Measurements from ENCODE around the gene TRAF3IP1. TPM values are rescaled to one million over a fixed set of nuclear protein-coding genes. Genes with fewer than 3 reads are reported as not detected.
"Not testable (repeated sequence)": the region's sequence is repeated elsewhere in the genome, so short reads cannot be mapped to it uniquely, and the experiment has no call there.

TRAF3IP1 gene
- total RNA-seq, 6 donors from 2014 or later: 14.0 to 26.8 (median 18.8) TPM

- 83 to 84% methylated on average over 10 to 12 of the region's 12 CpGs for WGBS, 2 donors
- DNase-seq (no peak), ATAC-seq (ENCODE audit: low FRiP score in 2 of 2) (no peak)
- no peaks in the 10 kb centered on the region for H3K27me3 ChIP-seq
- H3K4me3 ChIP-seq: no peak overlapping the region
- no peaks in the 10 kb centered on the region for H3K9me3 ChIP-seq
- TF ChIP-seq EP300 (IDR thresholded peaks at IDR 0.05) (no peak), CTCF (IDR thresholded peaks at IDR 0.05) (peak in 5 of 6 experiments; percentile 15 to 25 (median 18))
- H3K27ac ChIP-seq: no peak overlapping the region
- H3K4me1 ChIP-seq: peaks cover 0 to 6% (median 2%) of the 10 kb centered on the region in 4 donors
- H3K36me3 ChIP-seq: no peaks in the 10 kb centered on the region
Observed at GRCh38 chr2:238305092-238305862, 15.0 kb upstream of the TRAF3IP1 start.

GRCh38 chr2:238305965-238306671 is 14.2 kb upstream of the TRAF3IP1 start:
- TF ChIP-seq POLR2A (IDR thresholded peaks at IDR 0.05) (no peak), CTCF (IDR thresholded peaks at IDR 0.05) (no peak), EP300 (IDR thresholded peaks at IDR 0.05) (no peak), POLR2AphosphoS5 (IDR thresholded peaks at IDR 0.05) (no peak)
- Histone ChIP-seq H3K36me3 (no peaks in the 10 kb centered on the region), H3K4me1 (no peaks in the 10 kb centered on the region), H3K4me3 (no peak overlapping the region), H3K27me3 (no peaks in the 10 kb centered on the region), H3K27ac (no peak overlapping the region), H3K9me3 (no peaks in the 10 kb centered on the region)
- ATAC-seq (ENCODE audit: low FRiP score in 2 of 2) (no peak), DNase-seq (no peak)
- WGBS, 2 donors: 88 to 94% methylated on average over 11 of the region's 11 CpGs

GRCh38 chr2:238306672-238306998 is 13.7 kb upstream of the TRAF3IP1 start:
- ATAC-seq (ENCODE audit: low FRiP score in 2 of 2): no peak
- Histone ChIP-seq H3K36me3 (no peaks in the 10 kb centered on the region), H3K4me3 (no peak overlapping the region), H3K9me3 (no peaks in the 10 kb centered on the region), H3K27ac (no peak overlapping the region), H3K4me1 (no peaks in the 10 kb centered on the region), H3K27me3 (no peaks in the 10 kb centered on the region)
- no peak for TF ChIP-seq POLR2A (IDR thresholded peaks at IDR 0.05)
- TF ChIP-seq EP300 (IDR thresholded peaks at IDR 0.05): no peak
- no peak for TF ChIP-seq POLR2AphosphoS5 (IDR thresholded peaks at IDR 0.05)
- TF ChIP-seq CTCF (IDR thresholded peaks at IDR 0.05): no peak
- no peak for DNase-seq
- 79 to 94% methylated on average over 2 to 5 of the region's 5 CpGs for WGBS, 2 donors

GRCh38 chr2:238308177-238308576 is 12.1 kb upstream of the TRAF3IP1 start:
- TF ChIP-seq POLR2AphosphoS5 (IDR thresholded peaks at IDR 0.05) (no peak), POLR2A (IDR thresholded peaks at IDR 0.05) (no peak), CTCF (IDR thresholded peaks at IDR 0.05) (peak in 1 of 6 experiments; percentile 4), EP300 (IDR thresholded peaks at IDR 0.05) (no peak)
- Histone ChIP-seq H3K9me3 (no peaks in the 10 kb centered on the region), H3K4me3 (no peak overlapping the region), H3K4me1 (no peaks in the 10 kb centered on the region), H3K27ac (no peak overlapping the region), H3K36me3 (no peaks in the 10 kb centered on the region), H3K27me3 (no peaks in the 10 kb centered on the region)
- 68 to 70% methylated on average over 2 of the region's 2 CpGs for WGBS, 2 donors
- DNase-seq: no peak
- ATAC-seq (ENCODE audit: low FRiP score in 2 of 2): no peak

GRCh38 chr2:238310721-238311120 is 9.6 kb upstream of the TRAF3IP1 start:
- not testable (repeated sequence) for H3K36me3 ChIP-seq; H3K27ac ChIP-seq; H3K4me3 ChIP-seq; H3K9me3 ChIP-seq; H3K4me1 ChIP-seq; ATAC-seq (ENCODE audit: low FRiP score in 2 of 2); H3K27me3 ChIP-seq; DNase-seq
- WGBS, 2 donors: 88 to 93% methylated on average over 14 of the region's 14 CpGs
